GM18519 (cell line): ENCODE data around the gene RPL11.
"Not testable (repeated sequence)": the region's sequence is repeated elsewhere in the genome, so short reads cannot be mapped to it uniquely, and the experiment has no call there.

Experiments
- ATAC-seq: cut with Tn5 transposase; IDR thresholded peaks from one replicate; pipeline ENCODE4 v1.9.1; 2021; ENCODE audit warnings: mild to moderate bottlenecking, moderate library complexity; ENCODE audit not compliant: unreplicated experiment, low FRiP score

The RPL11 gene

GRCh38 chr1:23691499-23692307 lies at the start of gene RPL11:
Gene RPL11 (plus strand): TSS chr1:23691806. CDS start chr1:23691824, 18 bp downstream.
- peak; percentile 79 for ATAC-seq

- no peak for ATAC-seq
Observed at GRCh38 chr1:23643736-23644554, 47.7 kb upstream of the RPL11 start.

- ATAC-seq = no peak
Observed at GRCh38 chr1:23644555-23644866, 47.1 kb upstream of the RPL11 start.

GRCh38 chr1:23645338-23645737 lies 46.3 kb upstream of the RPL11 start:
- ATAC-seq = no peak

- no peak for ATAC-seq
Observed at GRCh38 chr1:23646091-23646490, 45.5 kb upstream of the RPL11 start.

GRCh38 chr1:23646541-23646940 lies 45.1 kb upstream of the RPL11 start:
- no peak for ATAC-seq

DNA sequence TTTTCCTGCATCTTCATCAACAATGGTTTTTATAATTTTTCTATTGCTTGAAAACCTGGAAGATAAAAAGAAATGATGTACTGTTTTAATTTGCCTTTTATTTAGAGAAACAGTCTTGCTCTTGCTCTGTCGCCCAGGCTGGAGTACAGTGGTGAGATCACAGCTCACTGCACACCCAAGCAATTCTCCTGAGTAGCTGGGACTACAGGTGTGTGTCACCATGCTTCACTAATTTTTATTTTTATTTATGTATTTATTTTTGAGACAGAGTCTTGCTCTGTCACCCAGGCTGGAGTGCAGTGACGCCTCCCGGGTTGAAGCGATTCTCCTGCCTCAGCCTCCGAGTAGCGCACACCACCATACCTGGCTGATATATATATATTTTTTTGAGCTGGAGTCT lies 43.0 kb upstream of the RPL11 start:
- ATAC-seq = no peak

DNA sequence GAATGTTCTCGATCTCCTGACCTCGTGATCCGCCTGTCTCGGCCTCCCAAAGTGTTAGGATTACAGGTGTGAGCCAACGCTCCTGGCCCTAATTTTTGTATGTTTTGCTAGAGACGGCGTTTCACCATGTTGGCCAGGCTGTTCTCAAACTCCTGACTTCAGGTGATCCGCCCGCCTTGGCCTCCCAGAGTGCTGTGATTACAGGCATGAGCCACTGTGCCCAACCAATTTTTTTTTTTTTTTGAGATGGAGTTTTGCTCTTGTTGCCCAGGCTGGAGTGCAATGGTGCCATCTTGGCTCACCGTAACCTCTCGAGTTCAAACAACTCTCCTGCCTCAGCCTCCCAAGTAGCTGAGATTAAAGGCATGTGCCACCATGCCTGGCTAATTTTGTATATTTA lies 42.4 kb upstream of the RPL11 start:
- not testable (repeated sequence) for ATAC-seq

- no peak for ATAC-seq
Observed at GRCh38 chr1:23650344-23650990, 41.1 kb upstream of the RPL11 start.

DNA sequence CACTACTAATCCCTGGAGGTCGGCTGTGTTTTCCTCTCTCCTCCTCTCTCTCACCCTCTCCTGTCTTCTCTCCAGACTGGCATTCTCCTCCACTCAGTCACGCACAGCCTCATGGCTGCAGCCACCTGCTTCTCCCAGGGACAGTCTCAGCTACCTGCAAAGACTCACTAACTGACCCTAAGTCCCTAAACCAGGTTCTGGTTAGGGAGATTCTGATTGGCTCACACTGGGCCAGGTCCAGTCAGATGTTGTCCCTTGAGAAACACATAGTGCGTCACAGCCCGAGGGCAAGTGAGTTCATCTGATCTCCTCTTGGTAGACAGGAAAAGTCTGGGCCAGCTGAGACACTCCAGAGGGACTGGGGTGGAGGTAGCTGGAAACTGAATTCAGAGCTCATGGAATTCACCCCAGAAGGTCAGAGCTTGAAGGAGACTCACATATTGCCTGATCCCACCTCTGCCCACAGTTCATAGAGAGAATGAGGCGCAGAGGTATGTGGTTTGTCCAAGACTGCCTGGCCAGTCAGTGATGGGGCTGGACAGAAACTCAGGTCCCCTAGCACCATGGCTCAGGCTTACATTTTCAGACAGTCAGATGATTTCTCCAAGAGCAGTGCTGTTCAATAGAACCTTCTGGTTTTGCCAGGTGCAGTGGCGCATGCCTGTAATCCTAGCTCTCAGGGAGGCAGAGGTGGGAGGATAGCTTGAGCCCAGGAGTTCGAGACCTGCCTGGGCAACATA lies 40.4 kb upstream of the RPL11 start:
- ATAC-seq = no peak

DNA sequence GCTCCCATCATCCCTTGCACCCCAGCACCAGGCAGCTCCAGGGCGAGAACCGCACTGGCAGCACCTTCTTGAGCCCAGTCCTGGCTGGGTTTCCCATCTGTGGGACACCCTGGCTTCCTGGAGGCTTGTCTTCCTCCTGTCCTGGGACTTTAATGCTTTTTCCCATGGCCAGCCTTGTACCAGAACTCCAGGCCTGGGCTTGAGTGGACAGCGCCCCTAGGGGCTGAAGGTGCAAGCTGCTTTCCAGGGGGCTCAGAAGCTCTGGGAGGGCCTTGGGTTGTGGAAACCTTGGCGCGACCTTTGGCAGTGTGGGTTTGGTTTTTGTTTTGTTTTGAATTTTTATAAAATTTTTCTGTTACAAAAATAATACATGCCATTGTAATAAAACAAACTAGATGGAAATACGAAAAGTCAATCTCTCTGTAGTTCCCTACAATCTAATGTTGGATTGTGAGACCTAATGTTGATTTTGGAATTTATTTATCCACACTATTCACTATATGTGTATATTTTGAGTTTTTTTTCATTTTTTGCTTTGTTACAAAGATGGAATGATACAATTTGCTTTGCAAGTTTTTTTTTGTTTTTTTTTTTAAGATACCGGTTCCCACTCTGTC lies 33.8 kb upstream of the RPL11 start:
- no peak for ATAC-seq

DNA sequence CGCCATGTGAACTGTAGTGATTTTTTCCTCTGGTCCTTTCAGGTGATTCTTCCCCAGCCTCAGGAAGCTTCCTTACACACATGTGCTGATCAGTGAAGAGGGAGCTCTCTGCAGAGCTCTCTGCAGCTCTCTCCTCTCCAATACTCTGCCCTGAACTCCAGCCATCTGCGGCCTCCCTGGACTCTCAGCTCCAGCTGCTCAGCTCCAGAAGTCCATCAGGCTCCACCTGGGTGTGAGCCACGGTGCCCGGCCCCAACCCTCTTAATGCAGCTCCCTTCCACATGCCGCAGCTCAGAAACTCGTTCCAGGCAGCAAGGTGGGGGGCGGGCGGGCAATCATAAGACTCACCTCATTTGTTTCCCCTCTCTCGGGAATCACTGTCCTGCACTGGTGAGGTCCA lies 30.9 kb upstream of the RPL11 start:
- no peak for ATAC-seq

- no peak for ATAC-seq
Observed at GRCh38 chr1:23661887-23662286, 29.7 kb upstream of the RPL11 start.

DNA sequence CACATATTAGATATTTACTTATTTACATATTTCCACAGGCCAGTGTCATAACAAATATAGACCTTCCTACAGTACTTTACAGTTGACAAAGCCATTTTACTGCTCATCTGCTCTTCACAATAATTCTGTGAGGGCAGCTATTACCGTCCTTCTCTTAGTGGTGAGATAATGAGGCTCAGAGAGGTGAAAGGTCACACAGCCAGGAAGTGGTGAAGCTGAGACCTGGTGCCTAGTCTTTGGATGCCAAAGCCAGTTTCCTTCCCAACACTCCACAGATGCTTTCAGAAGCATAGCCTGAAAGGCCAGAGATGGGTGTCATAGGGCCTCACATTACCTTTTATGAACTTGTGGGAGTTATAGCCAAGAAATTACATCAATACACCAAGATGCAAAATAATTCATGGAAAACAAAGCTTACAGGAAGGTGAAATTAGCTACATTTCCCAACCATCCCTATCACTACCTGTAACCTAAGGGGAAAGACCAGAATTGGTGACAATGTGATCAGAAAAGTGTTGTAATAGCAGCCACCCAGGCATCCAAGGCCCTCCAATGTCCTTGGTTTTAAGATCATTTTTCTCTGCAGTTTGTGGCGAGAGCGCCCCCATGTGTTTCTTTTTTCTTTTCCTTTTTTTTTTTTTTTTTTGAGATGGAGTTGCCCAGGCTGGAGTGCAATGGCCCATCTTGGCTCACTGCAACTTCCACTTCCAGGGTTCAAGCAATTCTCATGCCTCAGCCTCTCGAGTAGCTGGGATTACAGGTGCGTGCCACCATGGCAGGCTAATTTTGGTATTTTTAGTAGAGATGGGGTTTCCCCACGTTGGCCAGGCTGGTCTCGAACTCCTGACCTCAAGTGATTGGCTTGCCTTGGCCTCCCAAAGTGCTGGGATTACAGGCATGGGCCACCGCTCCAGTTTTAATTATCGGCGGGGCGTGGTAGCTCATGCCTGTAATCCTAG lies 26.5 kb upstream of the RPL11 start:
- no peak for ATAC-seq

DNA sequence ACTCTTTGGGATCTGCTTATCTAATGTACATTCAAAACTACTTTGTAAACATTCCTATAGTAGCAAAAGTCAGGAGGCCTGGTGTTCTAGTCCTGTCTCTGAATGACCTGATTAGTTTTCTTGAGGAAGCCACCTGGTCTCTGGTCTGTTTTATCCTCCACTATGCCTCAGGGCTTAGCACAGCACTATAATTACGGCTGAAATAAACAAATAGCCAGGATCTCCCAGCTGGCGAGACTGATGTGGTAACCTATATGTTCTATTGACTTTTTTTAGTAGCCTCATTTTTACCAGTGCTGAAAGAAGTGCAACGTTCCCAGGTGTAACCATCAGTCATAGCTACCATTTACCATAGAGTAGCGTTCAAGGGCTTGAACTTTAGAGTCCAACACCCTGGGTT lies 24.2 kb upstream of the RPL11 start:
- no peak for ATAC-seq

GRCh38 chr1:23670709-23671108 lies 20.9 kb upstream of the RPL11 start:
- ATAC-seq = no peak

- no peak for ATAC-seq
Observed at GRCh38 chr1:23673086-23673813, 18.4 kb upstream of the RPL11 start.

DNA sequence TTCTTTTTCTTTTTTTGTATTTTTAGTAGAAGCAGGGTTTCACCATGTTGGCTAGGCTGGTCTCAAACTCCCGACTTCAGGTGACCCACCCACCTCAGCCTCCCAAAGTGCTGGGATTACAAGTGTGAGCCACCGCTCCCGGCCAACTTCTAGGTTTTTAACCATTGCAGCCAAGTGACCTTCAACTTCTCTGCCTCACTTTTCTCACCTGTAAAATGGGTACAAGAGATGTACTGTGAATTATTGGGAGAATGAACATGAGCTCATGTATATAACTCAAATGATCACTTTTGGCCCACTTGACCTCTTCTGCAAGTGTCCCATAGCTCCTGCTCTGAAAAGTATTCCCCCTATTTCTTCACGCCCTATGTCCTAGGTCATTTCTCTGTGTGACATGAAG lies 11.8 kb upstream of the RPL11 start:
- ATAC-seq = no peak

GRCh38 chr1:23682946-23683345 lies 8.7 kb upstream of the RPL11 start:
- no peak for ATAC-seq
